ENCODE data around the gene TUBB2B.

DNA sequence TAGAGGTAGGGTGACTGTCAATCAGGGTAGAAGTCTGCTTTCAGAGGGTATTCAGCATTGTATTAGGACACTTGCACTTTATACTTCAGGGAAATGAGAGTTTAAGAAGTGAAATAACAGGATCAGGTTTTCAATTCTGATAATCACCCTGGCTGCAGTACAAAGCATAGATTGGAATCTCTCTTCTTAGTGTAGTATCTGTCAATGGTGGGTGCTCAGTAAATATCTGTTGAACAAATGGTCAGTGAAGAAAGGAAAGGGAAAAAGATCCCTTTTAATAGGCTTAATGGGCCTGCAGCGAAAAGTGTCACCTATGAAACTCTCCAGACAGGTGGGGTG is 18.7 kb downstream of the TUBB2B start:
- TF ChIP-seq GABPA (IDR thresholded peaks at IDR 0.05 in 1 of 2, conservative IDR thresholded peaks at IDR 0.05 in 1 of 2) (no peak), JUND (IDR thresholded peaks at IDR 0.05) (no peak)
- TF ChIP-seq, protein P1, sequence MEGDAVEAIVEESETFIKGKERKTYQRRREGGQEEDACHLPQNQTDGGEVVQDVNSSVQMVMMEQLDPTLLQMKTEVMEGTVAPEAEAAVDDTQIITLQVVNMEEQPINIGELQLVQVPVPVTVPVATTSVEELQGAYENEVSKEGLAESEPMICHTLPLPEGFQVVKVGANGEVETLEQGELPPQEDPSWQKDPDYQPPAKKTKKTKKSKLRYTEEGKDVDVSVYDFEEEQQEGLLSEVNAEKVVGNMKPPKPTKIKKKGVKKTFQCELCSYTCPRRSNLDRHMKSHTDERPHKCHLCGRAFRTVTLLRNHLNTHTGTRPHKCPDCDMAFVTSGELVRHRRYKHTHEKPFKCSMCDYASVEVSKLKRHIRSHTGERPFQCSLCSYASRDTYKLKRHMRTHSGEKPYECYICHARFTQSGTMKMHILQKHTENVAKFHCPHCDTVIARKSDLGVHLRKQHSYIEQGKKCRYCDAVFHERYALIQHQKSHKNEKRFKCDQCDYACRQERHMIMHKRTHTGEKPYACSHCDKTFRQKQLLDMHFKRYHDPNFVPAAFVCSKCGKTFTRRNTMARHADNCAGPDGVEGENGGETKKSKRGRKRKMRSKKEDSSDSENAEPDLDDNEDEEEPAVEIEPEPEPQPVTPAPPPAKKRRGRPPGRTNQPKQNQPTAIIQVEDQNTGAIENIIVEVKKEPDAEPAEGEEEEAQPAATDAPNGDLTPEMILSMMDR (IDR thresholded peaks at IDR 0.05; ENCODE audit: low read depth, low read length, missing input control), result no peak
- TF ChIP-seq, protein P2, sequence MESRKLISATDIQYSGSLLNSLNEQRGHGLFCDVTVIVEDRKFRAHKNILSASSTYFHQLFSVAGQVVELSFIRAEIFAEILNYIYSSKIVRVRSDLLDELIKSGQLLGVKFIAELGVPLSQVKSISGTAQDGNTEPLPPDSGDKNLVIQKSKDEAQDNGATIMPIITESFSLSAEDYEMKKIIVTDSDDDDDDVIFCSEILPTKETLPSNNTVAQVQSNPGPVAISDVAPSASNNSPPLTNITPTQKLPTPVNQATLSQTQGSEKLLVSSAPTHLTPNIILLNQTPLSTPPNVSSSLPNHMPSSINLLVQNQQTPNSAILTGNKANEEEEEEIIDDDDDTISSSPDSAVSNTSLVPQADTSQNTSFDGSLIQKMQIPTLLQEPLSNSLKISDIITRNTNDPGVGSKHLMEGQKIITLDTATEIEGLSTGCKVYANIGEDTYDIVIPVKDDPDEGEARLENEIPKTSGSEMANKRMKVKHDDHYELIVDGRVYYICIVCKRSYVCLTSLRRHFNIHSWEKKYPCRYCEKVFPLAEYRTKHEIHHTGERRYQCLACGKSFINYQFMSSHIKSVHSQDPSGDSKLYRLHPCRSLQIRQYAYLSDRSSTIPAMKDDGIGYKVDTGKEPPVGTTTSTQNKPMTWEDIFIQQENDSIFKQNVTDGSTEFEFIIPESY (IDR thresholded peaks at IDR 0.05), result no peak
- TF ChIP-seq, protein P3, sequence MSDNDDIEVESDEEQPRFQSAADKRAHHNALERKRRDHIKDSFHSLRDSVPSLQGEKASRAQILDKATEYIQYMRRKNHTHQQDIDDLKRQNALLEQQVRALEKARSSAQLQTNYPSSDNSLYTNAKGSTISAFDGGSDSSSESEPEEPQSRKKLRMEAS (IDR thresholded peaks at IDR 0.05), result no peak
- TF ChIP-seq, protein P4, sequence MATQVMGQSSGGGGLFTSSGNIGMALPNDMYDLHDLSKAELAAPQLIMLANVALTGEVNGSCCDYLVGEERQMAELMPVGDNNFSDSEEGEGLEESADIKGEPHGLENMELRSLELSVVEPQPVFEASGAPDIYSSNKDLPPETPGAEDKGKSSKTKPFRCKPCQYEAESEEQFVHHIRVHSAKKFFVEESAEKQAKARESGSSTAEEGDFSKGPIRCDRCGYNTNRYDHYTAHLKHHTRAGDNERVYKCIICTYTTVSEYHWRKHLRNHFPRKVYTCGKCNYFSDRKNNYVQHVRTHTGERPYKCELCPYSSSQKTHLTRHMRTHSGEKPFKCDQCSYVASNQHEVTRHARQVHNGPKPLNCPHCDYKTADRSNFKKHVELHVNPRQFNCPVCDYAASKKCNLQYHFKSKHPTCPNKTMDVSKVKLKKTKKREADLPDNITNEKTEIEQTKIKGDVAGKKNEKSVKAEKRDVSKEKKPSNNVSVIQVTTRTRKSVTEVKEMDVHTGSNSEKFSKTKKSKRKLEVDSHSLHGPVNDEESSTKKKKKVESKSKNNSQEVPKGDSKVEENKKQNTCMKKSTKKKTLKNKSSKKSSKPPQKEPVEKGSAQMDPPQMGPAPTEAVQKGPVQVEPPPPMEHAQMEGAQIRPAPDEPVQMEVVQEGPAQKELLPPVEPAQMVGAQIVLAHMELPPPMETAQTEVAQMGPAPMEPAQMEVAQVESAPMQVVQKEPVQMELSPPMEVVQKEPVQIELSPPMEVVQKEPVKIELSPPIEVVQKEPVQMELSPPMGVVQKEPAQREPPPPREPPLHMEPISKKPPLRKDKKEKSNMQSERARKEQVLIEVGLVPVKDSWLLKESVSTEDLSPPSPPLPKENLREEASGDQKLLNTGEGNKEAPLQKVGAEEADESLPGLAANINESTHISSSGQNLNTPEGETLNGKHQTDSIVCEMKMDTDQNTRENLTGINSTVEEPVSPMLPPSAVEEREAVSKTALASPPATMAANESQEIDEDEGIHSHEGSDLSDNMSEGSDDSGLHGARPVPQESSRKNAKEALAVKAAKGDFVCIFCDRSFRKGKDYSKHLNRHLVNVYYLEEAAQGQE (IDR thresholded peaks at IDR 0.05), result no peak
